AG04449 (cell line): ENCODE data around the gene HMGN4.

Source experiments
- CTCF ChIA-PET: fragments of 350-600 bp; formaldehyde crosslinking; extraction: SDS; loops from one replicate; lab custom pipeline; 2021; ENCODE audit warnings: antibody characterized with exemption; lab: Yijun Ruan, JAX
- POLR2A ChIA-PET: fragments of 400-600, 350-600 bp; formaldehyde crosslinking; extraction: SDS; loops from one replicate; lab custom pipeline; 2020; ENCODE audit warnings: antibody characterized with exemption, inconsistent platforms; lab: Yijun Ruan, JAX
- DNase-seq: peaks from one replicate; pipeline ENCODE4 v3.0.0-alpha.2; 2010; ENCODE audit warnings: low read depth, low spot score
- H3K4me3 ChIP-seq: 2 replicates; pipeline ENCODE4 v1.5.1; 2011; ENCODE audit warnings: low read depth, mild to moderate bottlenecking, control low read depth, low read length
- CTCF ChIP-seq: IDR thresholded peaks from one replicate; pipeline ENCODE4 v1.5.1; 2011; ENCODE audit warnings: mild to moderate bottlenecking, moderate library complexity, low read length, control low read depth, inconsistent platforms; ENCODE audit not compliant: insufficient read depth; ENCODE audit errors: missing control alignments

Gene HMGN4

GRCh38 chr6:26554697-26555504, 16.7 kb downstream of the HMGN4 start:
- H3K4me3 ChIP-seq, result peak overlapping the region; percentile 53
- POLR2A ChIA-PET, result interaction anchor here (0.9 to 2.4 kb wide), 3 partner anchors 17 to 172 kb away, joined by 3 to 12 read pairs (median 3); partner anchors contain the start of genes BTN2A2 and HMGN4
- CTCF ChIA-PET, result interaction anchor here (0.6 to 1.8 kb wide), 6 partner anchors 17 to 233 kb away, joined by 3 to 9 read pairs (median 4); partner anchors contain the start of gene HMGN4
- no peak for TF ChIP-seq CTCF
- DNase-seq, result no peak

- no peak for TF ChIP-seq CTCF
- DNase-seq, result no peak
- ChIA-PET POLR2A (interaction anchor here (1.0 kb wide), 2 partner anchors 13 to 173 kb away, joined by 3 to 7 read pairs; partner anchors contain the start of gene BTN2A2), CTCF (interaction anchor here (1.1 to 2.2 kb wide), 9 partner anchors 15 to 234 kb away, joined by 3 to 22 read pairs (median 4); partner anchors contain the start of gene ABT1)
- H3K4me3 ChIP-seq, result peak overlapping the region; percentile 53
Measured at GRCh38 chr6:26555505-26556262, 17.5 kb downstream of the HMGN4 start.

GRCh38 chr6:26556263-26557070, 18.3 kb downstream of the HMGN4 start:
- peak; percentile 92 for DNase-seq
- POLR2A ChIA-PET, result interaction anchor here (0.8 to 1.3 kb wide), 4 partner anchors 12 to 23 kb away, joined by 3 to 9 read pairs (median 6); partner anchors contain the start of gene HMGN4
- TF ChIP-seq CTCF, result no peak
- CTCF ChIA-PET, result interaction anchor here (1.1 to 2.2 kb wide), 6 partner anchors 15 to 234 kb away, joined by 3 to 22 read pairs (median 6); partner anchors contain the start of gene ABT1
- peak overlapping the region; percentile 53 for H3K4me3 ChIP-seq

GRCh38 chr6:26561533-26562466, 23.6 kb downstream of the HMGN4 start:
- POLR2A ChIA-PET, result no interaction called here
- TF ChIP-seq CTCF, result no peak
- H3K4me3 ChIP-seq, result no peak overlapping the region
- CTCF ChIA-PET, result interaction anchor here (1.0 to 2.1 kb wide), 4 partner anchors 10 to 222 kb away, joined by 3 to 7 read pairs (median 5); no protein-coding TSS in a partner anchor
- DNase-seq, result no peak

GRCh38 chr6:26563488-26563887, 25.3 kb downstream of the HMGN4 start:
- POLR2A ChIA-PET, result no interaction called here

More at GRCh38 chr6:26563488-26563887, 25.3 kb downstream of the HMGN4 start:
- no peak overlapping the region for H3K4me3 ChIP-seq
- no peak for DNase-seq
- CTCF ChIA-PET, result interaction anchor here (1.0 to 2.2 kb wide), 4 partner anchors 9 to 222 kb away, joined by 3 to 10 read pairs (median 4); no protein-coding TSS in a partner anchor
- TF ChIP-seq CTCF, result no peak
